Lung (tissue), 12 donors: ENCODE results near the gene UPF3A. TPM values are rescaled to one million over a fixed set of nuclear protein-coding genes. Genes with fewer than 3 reads are reported as not detected.

Experiments used
- ATAC-seq: fragments of 200-7000 bp; cut with Tn5 transposase; one replicate; pipeline ENCODE4 v1.9.1; 2020; ENCODE audit warnings: moderate number of reproducible peaks; ENCODE audit not compliant: insufficient read depth, low FRiP score
- DNase-seq, 3 donors: peaks; one replicate each; pipeline ENCODE4 v3.0.0-alpha.2; 2013 to 2017
- H3K27ac ChIP-seq, 2 donors: one replicate each; pipeline ENCODE4 v1.5.1; 2013; ENCODE audit warnings: mild to moderate bottlenecking in 2 of 2, moderate library complexity in 2 of 2, control low read depth in 1 of 2, inconsistent platforms in 1 of 2, low read depth in 1 of 2, low read length in 1 of 2
- H3K27me3 ChIP-seq, 3 donors: one replicate each; pipeline ENCODE4 v1.5.1; 2013; ENCODE audit warnings: low read length in 2 of 3; ENCODE audit not compliant: control insufficient read depth in 3 of 3, insufficient read depth in 3 of 3
- H3K36me3 ChIP-seq, 4 donors: one replicate each; pipeline ENCODE4 v1.5.1; 2013; ENCODE audit warnings: low read length in 4 of 4, mild to moderate bottlenecking in 1 of 4, moderate library complexity in 1 of 4; ENCODE audit not compliant: control insufficient read depth in 4 of 4, insufficient read depth in 4 of 4
- H3K4me1 ChIP-seq, 5 donors: one replicate each; pipeline ENCODE4 v1.5.1; 2013; ENCODE audit warnings: low read length in 5 of 5, mild to moderate bottlenecking in 2 of 5, moderate library complexity in 1 of 5; ENCODE audit not compliant: control insufficient read depth in 5 of 5, insufficient read depth in 5 of 5
- H3K4me3 ChIP-seq: one replicate; pipeline ENCODE4 v1.5.1; 2013; ENCODE audit warnings: mild to moderate bottlenecking, control low read depth, moderate library complexity
- H3K9ac ChIP-seq, 2 donors: one replicate each; pipeline ENCODE4 v1.5.1; 2013; ENCODE audit warnings: low read length in 2 of 2, control low read depth in 1 of 2; ENCODE audit not compliant: insufficient read depth in 1 of 2
- H3K9me3 ChIP-seq, 4 donors: one replicate each; pipeline ENCODE4 v1.5.1; 2013; ENCODE audit warnings: low read length in 3 of 4, mild to moderate bottlenecking in 1 of 4, moderate library complexity in 1 of 4; ENCODE audit not compliant: control insufficient read depth in 4 of 4, insufficient read depth in 3 of 4
- WGBS, 2 donors: extraction: QIAGEN DNeasy Blood & Tissue Kit; methylation state at CpG; one replicate each; pipeline ENCODE4 v1.1.7; 2013; 5-methylcytosine and 5-hydroxymethylcytosine counted together
- polyA plus RNA-seq, 2 donors: library from polyadenylated mRNA; stranded (reverse); fragments of 200-250 nt; gene quantifications; one replicate each; pipeline ENCODE4 v1.2.1, GENCODE V29; 2013
- total RNA-seq, 2 donors: library from RNA; depleted of rRNA in 1 of 2; stranded (reverse); fragments of >200 nt in 1 of 2; gene quantifications; one replicate each; pipeline ENCODE4 v1.2.1, GENCODE V29; 2014 to 2021
- TF ChIP-seq, protein P1 (sequence below): IDR thresholded peaks from 2 replicates; pipeline ENCODE4 v1.5.1; 2012; ENCODE audit warnings: mild to moderate bottlenecking; ENCODE audit errors: control extremely low read depth, extremely low read depth
- donor health status: control.
- donor health status: control.
- donor health status: Bipolar disorder and iron deficiency.
- donor health status: healthy.
- donor health status: DM: yes; HTN: yes; CAD: no.

UPF3A gene
- total and polyA plus RNA-seq, 4 donors = 31.3 to 57.1 (median 42.3) TPM

DNA sequence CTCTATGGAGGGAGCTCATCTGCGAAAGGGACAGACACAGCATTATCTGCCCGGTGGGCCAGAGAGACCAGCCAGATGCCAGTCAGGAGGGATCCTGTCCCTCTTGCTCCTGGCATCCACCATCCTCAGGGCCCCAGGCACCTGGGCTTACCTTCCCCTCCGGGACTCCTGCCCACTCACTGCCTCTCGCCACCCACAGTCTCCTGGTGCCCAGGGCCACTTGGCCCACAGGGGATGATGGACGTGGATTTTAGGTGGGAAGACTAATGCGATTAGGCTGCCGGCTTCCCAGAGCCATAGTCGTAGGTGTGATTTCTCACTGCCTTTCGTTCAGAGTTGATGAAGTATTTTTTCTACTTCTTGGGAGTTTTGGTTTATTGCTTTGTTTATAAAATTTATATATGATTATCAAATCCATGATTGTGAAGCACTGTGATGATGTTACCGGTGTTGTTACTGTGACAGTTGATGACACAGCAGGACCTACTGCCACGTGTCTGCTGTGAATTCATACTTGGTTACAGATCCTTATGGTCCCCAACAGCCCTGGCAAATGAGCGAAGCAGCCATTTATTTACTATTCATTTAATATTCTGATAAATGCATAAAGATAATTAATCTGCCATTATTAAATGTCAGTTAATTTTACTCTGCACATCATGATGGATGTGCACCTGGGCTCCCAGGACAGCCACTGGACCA lies 18.4 kb downstream of the UPF3A start:
- H3K36me3 ChIP-seq = peaks cover 4 to 49% (median 39%) of the 10 kb centered on the region in 4 donors
- TF ChIP-seq, protein P1, sequence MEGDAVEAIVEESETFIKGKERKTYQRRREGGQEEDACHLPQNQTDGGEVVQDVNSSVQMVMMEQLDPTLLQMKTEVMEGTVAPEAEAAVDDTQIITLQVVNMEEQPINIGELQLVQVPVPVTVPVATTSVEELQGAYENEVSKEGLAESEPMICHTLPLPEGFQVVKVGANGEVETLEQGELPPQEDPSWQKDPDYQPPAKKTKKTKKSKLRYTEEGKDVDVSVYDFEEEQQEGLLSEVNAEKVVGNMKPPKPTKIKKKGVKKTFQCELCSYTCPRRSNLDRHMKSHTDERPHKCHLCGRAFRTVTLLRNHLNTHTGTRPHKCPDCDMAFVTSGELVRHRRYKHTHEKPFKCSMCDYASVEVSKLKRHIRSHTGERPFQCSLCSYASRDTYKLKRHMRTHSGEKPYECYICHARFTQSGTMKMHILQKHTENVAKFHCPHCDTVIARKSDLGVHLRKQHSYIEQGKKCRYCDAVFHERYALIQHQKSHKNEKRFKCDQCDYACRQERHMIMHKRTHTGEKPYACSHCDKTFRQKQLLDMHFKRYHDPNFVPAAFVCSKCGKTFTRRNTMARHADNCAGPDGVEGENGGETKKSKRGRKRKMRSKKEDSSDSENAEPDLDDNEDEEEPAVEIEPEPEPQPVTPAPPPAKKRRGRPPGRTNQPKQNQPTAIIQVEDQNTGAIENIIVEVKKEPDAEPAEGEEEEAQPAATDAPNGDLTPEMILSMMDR = no peak

DNA sequence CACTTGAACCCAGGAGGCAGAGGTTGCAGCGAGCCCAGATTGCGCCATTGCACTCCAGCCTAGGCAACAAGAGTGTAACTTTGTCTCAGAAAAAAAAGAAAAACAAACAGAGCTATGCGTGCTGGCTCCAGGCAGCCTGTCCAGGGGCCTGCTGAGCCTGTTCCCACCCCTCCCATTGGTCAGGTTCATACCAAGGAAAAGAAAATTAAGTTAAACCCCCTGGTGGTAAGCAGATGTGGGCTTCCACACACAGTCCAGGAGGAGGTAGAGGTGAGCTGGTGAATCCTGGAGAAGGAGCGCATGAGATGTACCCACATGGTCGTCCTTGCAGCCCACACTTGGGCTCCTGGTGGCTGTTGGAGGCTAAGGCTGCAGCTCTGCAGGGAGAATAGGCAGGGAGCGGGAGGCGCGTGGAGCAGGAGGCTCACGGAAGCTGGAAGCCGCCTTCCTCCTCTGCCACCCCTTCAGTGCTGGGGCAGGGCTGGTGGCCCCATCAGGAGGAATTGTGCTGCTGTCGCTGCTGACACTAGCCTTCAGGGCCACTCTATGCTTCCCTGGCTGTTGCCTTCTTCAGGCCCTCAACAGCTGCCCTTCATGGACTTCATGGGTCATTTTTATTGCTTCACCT lies 22.4 kb downstream of the UPF3A start:
- H3K4me1 ChIP-seq = no peaks in the 10 kb centered on the region
- TF ChIP-seq, protein P1 = no peak
- H3K27me3 ChIP-seq = no peaks in the 10 kb centered on the region
- H3K9me3 ChIP-seq = no peaks in the 10 kb centered on the region
- H3K27ac ChIP-seq = no peak overlapping the region
- no peak for ATAC-seq
- DNase-seq = no peak
- H3K9ac ChIP-seq = no peak overlapping the region
- H3K4me3 ChIP-seq = no peak overlapping the region
- peaks cover 9 to 37% (median 32%) of the 10 kb centered on the region in 4 donors for H3K36me3 ChIP-seq
- 92 to 93% methylated on average over 10 to 11 of the region's 11 CpGs for WGBS, 2 donors

More for the DNA sequence above, 18.4 kb downstream of the UPF3A start:
- 96% methylated on average over 12 of the region's 12 CpGs for WGBS, 2 donors
- Histone ChIP-seq H3K9ac (no peak overlapping the region), H3K27me3 (no peaks in the 10 kb centered on the region), H3K4me3 (no peak overlapping the region), H3K9me3 (no peaks in the 10 kb centered on the region), H3K4me1 (no peaks in the 10 kb centered on the region), H3K27ac (no peak overlapping the region)
- DNase-seq = no peak
- no peak for ATAC-seq

DNA sequence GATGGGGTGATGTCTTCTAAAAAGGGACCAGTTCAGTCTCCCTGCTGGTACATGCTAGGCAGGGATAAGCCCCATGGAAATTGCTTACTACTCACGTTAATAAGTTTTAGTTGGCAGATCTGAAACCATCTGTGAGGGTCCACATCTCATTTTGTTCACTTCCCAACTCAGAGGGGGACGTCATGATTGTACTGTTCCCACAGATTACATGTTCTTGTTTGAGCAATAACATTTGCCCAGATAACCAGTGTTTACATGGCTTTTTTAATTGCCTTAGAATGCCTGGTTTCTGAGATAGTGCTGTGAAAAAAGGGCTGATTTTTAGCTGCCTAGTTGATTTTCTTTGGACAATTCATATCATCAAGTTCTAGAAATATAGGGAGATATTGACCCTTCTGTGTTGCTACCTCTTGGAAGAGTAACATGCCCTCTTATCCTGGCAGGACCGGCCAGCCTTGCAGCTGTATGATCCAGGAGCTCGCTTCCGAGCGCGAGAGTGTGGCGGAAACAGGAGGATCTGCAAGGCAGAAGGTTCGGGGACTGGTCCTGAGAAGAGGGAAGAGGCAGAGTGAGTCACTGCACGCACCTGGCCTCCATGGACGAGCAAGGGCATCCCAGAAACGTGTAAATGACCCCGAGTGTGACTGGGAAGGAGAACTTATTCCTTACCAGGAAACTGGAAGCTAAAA lies 23.1 kb downstream of the UPF3A start:
- H3K27me3 ChIP-seq = no peaks in the 10 kb centered on the region
- DNase-seq = no peak
- H3K36me3 ChIP-seq = peaks cover 9 to 33% (median 27%) of the 10 kb centered on the region in 4 donors
- no peaks in the 10 kb centered on the region for H3K4me1 ChIP-seq
- no peak overlapping the region for H3K9ac ChIP-seq
- no peak for ATAC-seq
- 95 to 96% methylated on average over 13 of the region's 13 CpGs for WGBS, 2 donors
- TF ChIP-seq, protein P1 = no peak
- no peaks in the 10 kb centered on the region for H3K9me3 ChIP-seq
- H3K4me3 ChIP-seq = no peak overlapping the region
- H3K27ac ChIP-seq = no peak overlapping the region
